ENCODE results near the gene ACTN3.
"Not testable (repeated sequence)": the region's sequence is repeated elsewhere in the genome, so short reads cannot be mapped to it uniquely, and the experiment has no call there.

Gene ACTN3

DNA sequence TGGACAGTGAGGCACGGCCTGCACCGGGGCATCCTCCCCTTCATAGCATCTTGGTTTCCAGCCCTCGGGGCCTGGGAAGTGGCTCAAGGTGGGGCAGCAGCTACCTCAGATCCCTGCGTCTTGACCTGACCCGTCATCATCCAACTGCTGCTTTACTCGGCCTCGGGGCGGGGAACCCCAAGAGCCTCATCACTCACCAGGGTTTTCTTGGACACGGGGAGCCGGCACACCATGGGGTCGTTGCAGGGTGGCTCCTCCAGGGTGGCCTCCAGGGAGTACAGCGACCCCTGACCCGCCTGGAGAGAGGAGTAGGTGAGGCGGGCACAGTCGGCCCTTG lies 21.1 kb downstream of the ACTN3 start:
- DNase-seq = no peak

- DNase-seq = peak; percentile 39
Observed at GRCh38 chr11:66568124-66568916, 21.6 kb downstream of the ACTN3 start, which contains the start of gene CTSF. CTSF (minus strand) TSS chr11:66568606; CDS start chr11:66568486, 120 bp downstream.

DNA sequence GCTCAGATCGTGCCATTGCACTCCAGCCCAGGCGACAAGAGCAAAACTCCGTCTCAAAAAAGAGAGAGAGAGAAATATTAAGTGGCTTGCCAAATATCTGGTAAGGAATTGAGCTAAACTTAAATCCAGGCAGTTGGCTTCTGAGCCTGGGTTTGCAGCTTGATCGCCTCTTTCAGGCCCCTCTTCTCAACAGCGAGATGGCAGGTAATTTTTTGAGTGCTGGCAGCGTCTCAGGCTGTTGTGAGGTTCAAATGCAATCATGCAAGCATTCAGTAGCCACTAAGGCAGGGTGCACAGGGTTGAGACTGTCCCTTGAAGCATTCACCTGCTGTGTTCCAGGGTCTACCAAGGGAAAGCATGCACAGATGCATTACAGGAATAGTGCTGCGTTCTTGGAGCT lies 22.4 kb downstream of the ACTN3 start:
- no peak for DNase-seq

DNA sequence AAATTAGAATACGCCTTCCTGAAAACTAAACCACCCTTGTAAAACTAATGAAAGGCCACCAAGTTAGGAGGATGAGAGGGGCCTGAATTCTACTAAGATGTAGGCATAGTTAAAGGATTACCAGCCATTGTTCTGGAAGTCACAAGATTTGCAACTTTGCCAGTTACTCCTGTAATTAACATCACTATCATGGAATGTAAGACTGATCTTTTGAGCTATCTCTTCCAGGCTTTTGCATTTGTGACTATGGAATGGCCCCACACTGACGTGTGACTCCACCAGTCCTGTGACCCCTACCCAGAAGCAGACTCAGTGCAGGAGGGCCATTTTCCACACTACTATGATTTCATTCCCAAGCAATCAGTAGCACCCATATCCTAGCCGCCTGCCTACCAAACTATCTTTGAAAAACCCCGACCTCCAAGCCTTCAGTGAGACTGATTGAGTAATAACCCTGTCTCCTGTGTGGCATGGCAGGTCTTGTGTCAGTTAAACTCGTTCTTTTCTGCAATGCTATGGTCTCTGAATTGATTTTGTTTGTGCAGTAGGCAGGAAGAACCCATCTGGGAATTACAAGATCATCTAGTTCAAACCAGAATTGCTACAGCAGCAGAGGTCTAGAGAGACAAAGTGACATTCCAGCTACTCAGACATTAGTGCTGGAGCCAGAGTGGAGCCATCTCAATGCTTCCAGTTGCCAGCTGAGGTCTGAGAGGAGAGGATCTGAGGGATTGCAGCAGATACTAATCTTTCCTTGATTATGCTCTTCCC lies 23.6 kb downstream of the ACTN3 start:
- DNase-seq = no peak

DNA sequence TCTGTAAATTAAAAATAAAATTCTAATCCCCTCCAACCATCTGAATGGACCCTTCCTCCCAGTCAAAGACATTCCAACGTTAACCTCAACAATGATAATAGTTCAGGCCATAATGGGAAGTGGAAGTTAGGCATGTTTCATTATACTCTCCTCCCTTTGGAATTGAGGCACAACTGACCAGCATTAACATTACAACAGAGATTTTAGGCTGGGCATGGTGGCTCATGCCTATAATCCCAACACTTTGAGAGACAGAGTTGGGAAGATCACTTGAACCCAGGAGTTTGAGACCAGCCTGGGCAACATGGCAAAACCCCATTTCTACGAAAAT lies 24.1 kb downstream of the ACTN3 start:
- no peak for DNase-seq

GRCh38 chr11:66579017-66579606 lies 32.4 kb downstream of the ACTN3 start:
- peak; percentile 61 for DNase-seq

DNA sequence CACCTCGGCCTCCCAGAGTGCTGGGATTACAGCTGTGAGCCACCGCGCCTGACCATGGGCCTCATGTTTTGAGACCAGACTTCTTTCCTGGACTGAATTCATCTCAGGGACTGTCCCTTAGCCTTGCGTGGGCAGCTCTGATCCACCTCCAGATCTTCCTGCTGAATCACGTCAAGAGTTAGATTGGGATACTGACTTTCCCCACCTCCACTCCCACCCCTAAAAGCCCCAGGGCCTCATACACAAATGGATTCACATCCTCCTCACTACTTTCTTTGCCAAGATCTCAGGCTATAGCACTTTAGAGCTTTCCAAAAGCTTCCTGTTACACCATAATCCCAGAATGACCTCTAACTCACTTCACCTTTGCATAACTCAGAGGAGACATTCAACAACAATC lies 34.1 kb downstream of the ACTN3 start:
- DNase-seq = no peak

GRCh38 chr11:66581261-66581660 lies 34.6 kb downstream of the ACTN3 start:
- no peak for DNase-seq

DNA sequence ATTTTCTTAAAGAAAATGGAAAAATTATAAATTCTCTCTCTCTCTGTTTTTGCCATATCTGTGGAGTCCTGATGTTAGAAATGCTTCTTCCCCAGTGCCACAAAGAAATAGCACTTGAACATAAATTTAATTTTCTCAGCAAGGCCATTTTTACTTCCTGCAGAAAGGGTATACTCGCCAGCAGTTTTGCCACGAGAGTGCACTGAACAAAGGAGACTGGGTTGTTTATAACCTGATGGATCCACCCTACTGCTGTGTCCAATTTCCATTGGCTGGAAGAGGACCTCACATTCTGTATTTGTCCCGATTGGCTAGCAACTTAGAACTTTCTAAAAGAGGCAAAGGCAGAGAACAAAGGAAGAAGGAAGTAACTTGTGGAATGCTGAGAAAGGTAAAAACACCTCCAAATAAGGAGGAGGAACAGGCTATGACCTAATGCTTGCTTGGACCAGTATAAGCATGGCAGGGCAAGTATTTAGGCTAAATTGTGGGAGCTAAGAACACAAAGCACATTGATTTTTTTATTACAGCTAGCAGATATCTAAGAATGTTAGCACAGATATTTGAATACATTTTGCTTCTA lies 36.0 kb downstream of the ACTN3 start:
- not testable (repeated sequence) for DNase-seq

DNA sequence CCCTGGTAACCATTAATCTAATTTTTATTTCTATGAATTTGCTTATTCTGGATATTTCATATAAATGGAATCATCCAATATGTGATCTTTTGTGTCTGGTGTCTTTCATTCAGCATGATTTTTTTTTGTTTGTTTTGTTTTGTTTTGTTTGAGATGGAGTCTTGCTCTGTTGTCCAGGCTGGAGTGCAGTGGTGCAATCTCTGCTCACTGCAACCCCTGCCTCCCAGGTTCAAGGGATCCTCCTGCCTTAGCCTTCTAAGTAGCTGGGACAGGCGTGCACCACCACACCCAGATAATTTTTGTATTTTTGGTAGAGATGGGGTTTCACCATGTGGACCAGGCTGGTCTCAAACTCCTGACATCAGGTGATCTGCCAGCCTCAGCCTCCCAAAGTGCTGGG lies 38.7 kb downstream of the ACTN3 start:
- not testable (repeated sequence) for DNase-seq

GRCh38 chr11:66586136-66586535 lies 39.4 kb downstream of the ACTN3 start:
- DNase-seq = no peak

DNA sequence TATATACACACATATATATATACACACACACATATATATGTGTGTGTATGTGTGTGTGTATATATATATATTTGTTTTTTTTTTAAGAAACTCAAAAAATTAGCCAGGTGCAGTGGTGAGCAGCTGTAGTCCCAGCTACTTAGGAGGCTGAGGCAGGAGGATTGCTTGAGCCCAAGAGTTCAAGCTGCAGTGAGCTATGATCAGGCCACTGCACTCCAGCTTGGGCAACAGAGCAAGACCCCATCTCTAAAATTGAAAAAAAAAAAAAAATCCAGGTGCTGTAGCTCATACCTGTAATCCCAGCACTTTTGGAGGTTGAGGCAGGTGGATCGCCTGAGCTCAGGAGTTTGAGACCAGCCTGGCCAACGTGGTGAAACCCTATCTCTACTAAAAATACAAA lies 42.6 kb downstream of the ACTN3 start:
- DNase-seq = not testable (repeated sequence)

DNA sequence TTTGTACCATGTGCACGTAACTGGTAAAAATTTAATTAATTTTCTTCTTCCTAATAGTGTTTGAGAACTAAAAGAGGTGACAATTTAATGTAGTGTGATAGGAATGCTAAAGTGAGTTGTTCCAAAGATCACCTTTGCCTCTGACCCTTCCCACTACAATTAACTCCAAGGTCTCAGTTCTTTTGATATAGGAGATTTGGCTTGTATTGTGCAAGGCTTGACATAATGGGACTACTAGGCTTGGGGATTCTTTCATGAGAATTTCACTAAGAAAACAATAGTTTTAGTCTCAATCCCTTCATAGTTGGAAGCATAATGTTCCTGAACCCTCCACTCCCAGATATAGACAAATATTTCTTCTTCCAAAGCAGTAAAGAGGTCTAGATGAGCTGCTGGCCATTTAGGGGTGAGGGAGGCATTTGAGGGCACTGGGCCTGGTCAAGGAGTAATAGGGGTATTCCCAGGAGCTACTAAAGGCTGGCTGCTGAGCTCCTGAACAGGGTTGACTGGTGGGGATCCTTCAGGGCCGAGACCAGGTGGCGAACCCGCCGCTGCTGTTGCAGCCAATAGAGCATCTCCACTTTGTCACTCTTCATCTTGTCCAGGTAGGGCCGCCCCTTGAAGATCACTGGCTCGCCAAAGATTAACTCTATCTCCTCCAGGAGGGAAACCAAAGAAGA lies 43.4 kb downstream of the ACTN3 start:
- DNase-seq = no peak

- no peak for DNase-seq
Observed at GRCh38 chr11:66591175-66591574, 44.5 kb downstream of the ACTN3 start.

- peak; percentile 88 for DNase-seq
Observed at GRCh38 chr11:66592457-66593302, 46.0 kb downstream of the ACTN3 start, which contains the start of the genes CCDC87 and CCS. CCDC87 (minus strand) TSS chr11:66593063; CDS start chr11:66593015, 48 bp downstream. CCS (plus strand) TSS chr11:66593185; CDS start chr11:66593262, 77 bp downstream.

- DNase-seq = no peak
Observed at GRCh38 chr11:66593303-66593635, 46.6 kb downstream of the ACTN3 start.

- DNase-seq = no peak
Observed at GRCh38 chr11:66593650-66594049, 46.9 kb downstream of the ACTN3 start.

DNA sequence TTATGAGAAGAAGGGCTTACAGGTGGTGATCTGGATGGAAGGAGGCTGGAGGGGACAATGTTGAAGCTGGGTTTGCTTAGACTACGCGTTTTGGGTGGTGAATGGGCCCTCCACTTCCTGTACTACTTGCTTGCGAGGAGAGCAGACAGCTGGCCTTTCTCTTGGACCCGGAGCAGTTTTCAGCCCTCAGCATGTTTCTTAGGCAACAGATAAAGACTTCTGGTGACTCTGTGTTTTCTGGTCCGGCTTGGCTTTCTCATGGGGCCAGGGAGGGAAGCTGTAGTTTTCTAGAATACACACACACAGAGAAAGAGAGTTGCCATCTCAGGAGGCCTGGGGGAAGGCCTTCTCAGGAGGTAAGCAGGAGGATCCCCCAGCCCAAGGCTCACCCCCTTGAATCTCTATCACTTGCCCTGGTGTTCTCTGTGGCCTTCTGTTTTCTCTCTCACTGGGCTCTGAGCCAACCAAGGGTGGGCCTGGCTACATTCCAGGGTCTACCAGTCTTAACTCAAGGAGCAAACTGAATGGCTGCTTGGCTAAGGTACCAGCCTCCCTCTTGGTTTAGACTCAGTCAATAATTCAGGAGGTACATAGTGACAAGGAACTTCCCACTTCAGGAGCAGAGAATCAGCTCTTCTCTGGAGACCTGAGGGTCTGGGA lies 48.7 kb downstream of the ACTN3 start:
- DNase-seq = no peak

DNA sequence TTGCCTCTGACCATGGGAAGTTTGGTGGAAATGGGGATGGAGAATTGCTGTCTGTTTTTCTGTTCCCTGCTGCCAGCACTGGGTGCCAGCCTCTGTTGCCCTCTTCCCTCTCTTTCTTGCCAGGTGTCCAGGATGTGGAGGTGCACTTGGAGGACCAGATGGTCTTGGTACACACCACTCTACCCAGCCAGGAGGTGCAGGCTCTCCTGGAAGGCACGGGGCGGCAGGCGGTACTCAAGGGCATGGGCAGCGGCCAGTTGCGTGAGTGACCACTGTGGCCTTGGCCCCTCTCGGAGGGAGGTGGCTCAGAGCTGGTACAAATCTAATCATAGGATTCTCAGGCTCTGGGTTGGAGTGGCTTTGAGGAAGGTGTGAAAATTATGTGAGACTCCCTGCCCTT lies 52.3 kb downstream of the ACTN3 start:
- no peak for DNase-seq

- no peak for DNase-seq
Observed at GRCh38 chr11:66600219-66600618, 53.5 kb downstream of the ACTN3 start.

DNA sequence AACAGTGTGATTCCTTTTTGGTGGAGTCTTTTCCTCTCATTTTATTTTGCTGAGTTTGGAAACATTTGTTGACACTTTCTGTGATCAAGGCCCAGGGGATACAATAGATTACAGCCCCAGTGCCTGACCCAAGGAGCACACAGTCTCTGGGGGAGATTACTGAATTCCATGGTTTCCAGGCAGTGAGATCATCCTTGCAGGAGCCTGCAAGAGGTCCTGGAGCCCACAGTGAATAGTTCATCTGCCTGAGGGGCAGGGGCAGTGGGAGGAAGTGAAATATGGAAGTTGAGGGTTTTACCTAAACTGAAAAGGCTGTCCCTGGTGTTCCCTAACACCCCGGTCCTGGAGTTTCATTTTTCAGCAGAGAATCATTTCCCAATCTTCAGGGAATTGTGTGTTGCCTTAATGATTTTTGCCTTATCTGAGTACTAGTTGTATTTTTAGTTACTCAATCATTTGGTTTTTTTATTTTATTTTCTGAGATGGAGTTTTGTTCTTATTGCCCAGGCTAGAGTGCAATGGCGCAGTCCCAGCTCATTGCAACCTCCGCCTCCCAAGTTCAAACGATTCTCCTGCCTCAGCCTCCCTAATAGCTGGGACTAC lies 54.0 kb downstream of the ACTN3 start:
- no peak for DNase-seq
